Measurements from ENCODE around the gene LPP.
A peak's percentile ranks its signal among the peaks of the same experiment; 100 is the strongest.

LPP gene

GRCh38 chr3:188330138-188330537, 176.2 kb downstream of the LPP start:
- DNase-seq (ENCODE audit: low read depth in 2 of 2), result no peak

- no peak for DNase-seq (ENCODE audit: low read depth in 2 of 2)
Measured at GRCh38 chr3:188331166-188331565, 177.2 kb downstream of the LPP start.

- DNase-seq (ENCODE audit: low read depth in 2 of 2), result no peak
Measured at GRCh38 chr3:188332085-188332484, 178.1 kb downstream of the LPP start.

- DNase-seq (ENCODE audit: low read depth in 2 of 2), result no peak
Measured at GRCh38 chr3:188335656-188336055, 181.7 kb downstream of the LPP start.

DNA sequence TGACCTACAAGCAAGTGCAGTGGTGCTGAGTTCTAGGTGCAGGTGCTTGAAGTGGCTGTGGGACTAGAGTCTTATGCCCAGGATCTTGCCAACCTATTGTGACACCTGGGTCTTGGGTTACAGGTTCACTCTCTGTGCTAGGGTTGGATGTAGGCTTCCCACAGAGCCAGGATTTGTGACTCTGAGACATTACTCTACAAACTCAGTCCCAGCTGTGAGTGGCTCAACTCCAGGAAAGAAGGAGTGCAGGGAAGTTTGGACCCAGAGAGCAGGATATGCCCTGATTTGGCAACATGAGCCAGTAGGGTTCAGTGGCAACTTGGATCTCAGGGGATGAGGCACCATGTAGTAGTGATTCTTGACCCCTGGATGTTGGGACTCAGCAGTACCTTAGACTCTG, 182.2 kb downstream of the LPP start:
- no peak for DNase-seq (ENCODE audit: low read depth in 2 of 2)

DNA sequence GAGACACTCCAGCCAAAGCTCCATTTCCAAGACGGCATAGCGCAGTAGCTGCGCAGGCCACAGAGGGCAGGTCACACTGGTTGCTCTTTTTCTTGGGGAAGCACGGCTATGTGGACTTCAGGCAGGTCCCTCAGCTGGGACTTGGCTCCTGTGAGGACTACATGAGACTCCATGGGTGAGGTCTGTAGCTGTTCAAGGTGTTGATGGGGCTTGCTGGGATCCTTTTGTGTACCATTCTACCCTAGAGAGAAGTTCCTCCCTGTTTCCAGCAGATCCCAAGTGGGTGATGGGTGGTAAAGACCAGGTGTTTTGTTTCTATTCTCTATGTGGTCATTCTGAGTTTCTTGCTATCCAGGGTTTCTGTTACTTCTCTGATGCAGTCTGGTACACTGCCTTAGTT, 183.3 kb downstream of the LPP start:
- no peak for DNase-seq (ENCODE audit: low read depth in 2 of 2)

DNA sequence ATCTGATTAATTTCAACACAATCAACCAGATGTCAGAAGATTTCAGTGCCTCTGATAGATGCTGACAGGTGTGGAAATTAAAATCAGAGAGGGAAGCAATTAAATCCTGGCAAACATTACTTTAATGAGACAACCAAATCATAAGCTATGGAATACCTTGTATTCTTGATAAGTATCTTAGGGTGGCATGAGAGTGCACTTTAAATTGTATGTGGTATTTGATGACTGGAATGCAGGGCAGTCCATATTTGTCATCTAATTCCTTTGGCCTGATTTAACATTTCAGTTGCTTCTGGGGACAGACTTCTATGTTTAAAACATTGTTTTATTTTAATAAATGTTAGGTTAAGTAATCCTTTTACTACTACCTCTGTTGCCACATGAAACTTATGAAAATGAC, 184.1 kb downstream of the LPP start:
- DNase-seq (ENCODE audit: low read depth in 2 of 2), result no peak

DNA sequence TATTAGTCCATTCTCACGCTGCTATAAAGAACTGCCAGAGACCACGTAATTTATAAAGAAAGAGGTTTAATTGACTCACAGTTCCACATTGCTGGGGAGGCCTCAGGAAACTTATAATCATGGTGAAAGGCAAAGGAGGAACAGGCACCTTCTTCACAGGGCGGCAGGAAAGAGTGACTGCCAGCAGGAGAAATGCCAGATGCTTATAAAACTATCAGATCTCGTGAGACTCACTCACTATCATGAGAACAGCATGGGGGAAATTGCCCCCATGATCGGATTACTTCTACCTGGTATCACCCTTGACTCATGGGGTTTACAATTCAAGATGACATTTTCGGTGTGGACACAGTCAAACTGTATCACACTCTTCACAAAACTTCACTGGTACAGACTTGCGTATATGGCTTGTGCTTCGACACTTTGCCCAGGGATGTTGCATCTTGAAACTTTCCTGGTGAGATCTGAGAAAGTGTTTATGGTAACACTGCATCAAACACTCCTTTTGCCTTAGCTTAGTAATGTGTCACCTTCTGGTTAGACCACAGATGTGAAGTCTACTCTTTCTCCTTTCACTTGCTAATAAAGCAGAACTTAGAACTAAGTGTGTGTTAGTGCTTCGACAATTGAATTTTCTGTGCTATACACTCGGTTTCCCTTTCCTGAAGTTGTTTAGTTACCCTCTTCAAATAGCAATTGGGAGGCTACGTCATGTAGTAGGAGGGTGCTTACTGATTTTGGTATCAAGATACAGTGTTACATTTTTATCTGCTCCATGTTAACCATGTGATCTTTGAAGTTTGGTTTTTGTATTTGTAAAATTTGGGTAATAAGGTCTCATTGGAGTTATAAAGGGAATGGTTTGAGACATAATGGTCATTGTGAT, 185.7 kb downstream of the LPP start:
- DNase-seq (ENCODE audit: low read depth in 2 of 2), result peak; percentile 26 to 36

DNA sequence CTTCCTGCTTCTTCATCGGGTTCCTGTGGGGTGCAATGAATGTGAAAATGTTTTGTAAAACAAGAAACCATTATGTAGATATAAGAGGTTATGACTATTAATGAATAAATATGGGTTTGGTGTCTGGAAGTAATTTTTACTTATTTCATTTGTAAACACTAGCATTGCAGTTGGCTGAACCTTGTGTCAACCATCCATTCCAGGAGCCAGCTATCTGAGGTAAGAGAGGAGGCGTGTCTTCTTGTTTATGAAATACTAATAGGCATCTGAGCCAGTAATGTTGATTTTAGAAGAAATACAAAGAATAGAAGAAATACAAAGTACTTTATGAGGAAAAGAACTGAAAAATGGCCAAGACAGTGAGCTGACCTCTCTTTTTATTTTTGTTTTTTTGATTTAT, 187.5 kb downstream of the LPP start:
- no peak for DNase-seq (ENCODE audit: low read depth in 2 of 2)

DNA sequence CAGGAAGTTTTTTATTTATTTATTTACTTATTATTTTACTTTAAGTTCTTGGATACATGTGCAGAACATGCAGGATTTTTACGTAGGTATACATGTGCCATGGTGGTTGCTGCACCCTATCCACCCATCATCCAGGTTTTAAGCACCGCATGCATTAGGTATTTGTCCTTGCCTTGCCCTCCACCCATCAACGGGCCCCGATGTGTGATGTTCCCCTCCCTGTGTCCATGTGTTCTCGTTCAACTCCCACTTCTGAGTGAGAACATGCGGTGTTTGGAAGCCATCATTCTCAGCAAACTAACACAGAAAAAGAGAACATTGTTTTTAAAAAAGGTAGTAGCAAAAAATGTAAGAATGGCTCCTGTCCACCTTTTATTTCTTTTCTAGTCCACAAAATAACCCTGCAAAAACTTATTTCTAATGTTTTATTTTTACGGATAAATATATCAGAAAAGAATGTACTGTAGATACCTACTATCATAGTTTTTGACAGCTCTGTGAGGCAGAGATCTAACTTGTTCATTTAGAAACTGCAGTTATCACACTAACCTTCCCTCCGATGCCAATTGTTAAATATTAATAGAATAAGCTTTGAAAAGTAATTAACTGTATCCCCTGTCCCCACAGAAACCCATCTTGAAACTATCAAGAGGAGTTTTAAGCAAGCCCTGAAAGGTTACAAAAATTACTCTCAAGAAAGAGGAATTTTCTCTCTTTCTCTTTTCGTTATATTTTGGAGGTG, 189.2 kb downstream of the LPP start:
- DNase-seq (ENCODE audit: low read depth in 2 of 2), result no peak

DNA sequence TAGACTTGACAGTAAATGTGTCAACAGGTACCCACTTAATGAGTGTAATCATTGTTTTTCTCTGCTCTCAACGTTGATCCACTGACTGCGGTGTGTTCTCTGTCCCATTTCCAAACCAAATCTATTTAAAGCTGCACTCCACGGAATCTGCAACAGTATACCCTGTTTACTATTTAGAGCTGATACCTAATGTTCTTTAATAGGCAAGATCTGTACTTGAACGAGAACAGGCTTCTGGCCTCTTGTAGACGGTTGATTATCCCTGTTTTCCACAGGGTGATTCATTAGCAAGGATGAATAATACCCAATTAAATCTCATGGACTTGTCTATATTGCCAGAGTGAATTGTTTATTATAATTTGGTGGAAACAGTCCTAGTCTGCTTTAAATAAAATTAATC, 189.9 kb downstream of the LPP start:
- no peak for DNase-seq (ENCODE audit: low read depth in 2 of 2)

GRCh38 chr3:188345223-188345622, 191.3 kb downstream of the LPP start:
- no peak for DNase-seq (ENCODE audit: low read depth in 2 of 2)

DNA sequence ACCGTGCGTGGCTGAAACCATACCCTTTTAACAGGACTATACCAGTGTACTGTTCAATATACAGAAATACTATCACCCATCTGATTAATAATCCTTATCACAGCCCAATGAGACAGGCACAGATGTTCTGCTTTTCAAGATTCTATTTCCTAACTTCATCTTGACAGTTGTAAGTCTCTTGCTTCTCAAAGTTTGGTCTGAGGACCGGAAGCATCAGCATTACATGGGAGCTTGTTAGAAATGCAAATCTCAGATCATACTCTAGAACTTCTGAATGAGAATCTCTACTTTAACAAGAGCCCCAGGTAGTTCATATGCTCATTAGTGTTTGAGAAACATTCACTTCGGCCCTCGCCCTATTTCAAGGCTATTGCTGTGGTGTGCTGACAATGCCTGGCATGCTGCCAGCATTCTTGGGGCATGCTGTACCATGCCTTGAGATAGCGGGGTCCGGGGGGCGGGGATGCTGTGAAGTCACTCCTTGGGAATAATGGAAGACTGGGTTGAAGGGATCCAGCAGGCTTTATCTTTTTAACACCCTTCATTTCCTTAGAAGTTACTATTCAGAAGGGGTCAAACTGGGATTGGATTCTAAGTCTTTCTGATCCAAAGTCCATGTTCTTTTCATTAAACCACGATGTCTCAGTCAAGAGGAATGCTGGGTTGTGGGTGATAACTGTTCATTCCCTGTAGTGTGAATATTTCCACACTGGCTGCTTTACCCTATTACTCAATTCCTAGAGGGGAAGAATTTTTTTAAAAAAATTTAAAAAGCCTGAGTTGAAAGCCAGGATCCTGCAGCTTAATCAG, 194.7 kb downstream of the LPP start:
- DNase-seq (ENCODE audit: low read depth in 2 of 2), result no peak

DNA sequence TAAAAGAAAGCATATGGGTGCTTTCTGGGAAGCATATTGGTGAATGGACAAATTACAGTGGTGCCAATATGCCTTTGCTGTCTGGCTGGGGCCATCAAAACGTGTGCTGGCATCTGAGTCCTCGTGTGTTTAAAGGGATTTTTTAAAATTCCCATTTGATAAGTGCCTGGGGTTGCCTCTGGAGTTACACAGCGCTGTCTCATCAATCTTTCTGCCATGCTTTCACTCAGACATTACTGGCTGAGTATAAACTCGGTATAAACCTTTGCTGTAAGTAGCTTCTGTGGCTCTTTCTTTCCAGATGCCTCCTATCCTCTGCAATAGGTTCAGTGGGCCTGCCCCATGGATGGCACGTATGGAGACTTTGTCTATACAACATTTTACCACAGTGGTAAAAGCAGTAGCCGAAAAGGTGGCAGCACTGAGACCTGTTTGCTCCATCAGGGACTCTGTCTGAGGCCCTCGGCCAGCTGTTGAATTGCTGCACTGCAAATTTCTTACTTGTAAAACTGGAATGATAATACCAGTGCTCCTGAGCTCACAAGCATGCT, 195.5 kb downstream of the LPP start:
- no peak for DNase-seq (ENCODE audit: low read depth in 2 of 2)

- DNase-seq (ENCODE audit: low read depth in 2 of 2), result no peak
Measured at GRCh38 chr3:188349933-188350332, 196.0 kb downstream of the LPP start.

- DNase-seq (ENCODE audit: low read depth in 2 of 2), result no peak
Measured at GRCh38 chr3:188350961-188351360, 197.0 kb downstream of the LPP start.

DNA sequence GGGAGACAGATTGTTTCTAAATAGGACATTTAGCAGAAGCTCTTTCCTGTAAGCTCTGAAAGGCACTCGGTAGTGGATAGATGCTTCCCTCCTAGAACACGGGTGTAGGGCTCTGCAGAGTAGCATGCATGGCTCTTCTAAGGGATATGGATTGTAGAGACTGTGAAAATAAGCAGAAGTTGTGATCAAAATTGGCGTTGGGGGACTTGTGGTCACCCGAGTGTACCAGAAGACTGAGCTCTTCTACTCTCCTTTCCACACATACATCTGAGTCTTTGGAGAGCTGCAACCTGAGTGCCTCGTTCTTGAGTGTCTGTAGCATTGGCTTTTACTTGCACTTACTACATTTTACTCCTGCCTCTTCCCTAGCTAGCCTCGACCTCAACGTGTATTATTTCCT, 197.7 kb downstream of the LPP start:
- no peak for DNase-seq (ENCODE audit: low read depth in 2 of 2)

DNA sequence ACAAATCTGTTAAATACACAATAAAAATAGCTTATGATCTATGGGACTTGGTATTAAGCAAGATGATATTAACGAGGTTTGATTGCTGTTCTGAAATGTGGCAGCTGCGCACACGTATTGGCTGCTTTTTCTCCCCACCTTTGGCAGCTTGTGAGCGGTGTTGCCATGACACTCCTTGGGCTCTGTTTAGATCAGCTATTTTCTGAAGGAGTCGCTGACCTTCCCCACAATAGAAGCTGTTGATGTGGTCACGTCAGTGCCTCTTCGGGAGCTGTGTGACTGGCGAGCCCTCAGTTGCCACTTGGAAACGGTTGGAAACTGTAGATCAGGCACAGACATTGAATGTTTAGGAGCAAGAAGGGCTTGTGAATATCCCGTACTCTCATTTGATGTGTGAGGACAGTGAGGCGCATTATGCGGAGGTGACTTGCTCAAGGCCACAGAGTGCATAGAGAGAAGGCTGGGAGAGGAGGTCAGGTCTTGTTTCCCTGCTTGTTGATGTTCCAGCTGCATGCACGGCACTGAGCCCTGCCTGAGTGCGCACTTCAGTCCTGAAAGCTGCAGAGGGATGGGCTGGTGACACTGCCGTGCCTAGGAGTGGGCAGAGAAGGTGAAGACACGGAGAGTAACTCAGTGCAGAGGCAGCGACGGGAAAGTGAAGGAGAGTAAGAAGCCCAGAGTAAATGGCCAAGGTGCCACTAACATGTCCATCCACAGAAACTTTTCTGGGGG, 198.4 kb downstream of the LPP start:
- DNase-seq (ENCODE audit: low read depth in 2 of 2), result no peak

DNA sequence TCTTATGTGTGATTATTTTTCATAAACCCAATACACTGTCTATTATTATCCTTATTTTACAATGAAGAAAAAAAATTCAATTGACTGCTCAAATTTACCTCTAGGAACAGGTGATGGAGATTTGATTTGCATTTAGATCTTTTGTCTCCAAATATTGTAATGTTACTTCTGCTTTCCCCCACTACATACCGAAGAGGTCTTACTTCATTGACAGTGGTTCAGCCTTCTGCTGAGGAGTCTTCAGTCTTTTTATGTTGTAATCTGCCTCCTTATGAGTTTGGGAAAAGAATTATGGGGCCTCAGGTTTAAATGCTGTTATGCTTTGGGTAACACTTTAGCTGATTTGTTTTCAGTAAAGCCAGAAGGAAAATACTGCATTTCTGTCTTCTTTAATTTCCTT, 199.5 kb downstream of the LPP start:
- no peak for DNase-seq (ENCODE audit: low read depth in 2 of 2)

- DNase-seq (ENCODE audit: low read depth in 2 of 2), result no peak
Measured at GRCh38 chr3:188358787-188359493, 205.0 kb downstream of the LPP start.

Data from stimulated activated CD4-positive, alpha-beta T cell treated with anti-CD3 and anti-CD28 coated beads, Interleukin-4, amount 100 ng/mL, for 48 hours (primary cell).